Gastrocnemius medialis (tissue), 4 donors: ENCODE measurements around the gene ADCY1. TPM values are rescaled to one million over a fixed set of nuclear protein-coding genes. Genes with fewer than 3 reads are reported as not detected.

Source experiments
- ATAC-seq, 2 donors: fragments of 150-250 bp; one replicate each; pipeline ENCODE4 v1.9.1; 2016
- DNase-seq, 2 donors: peaks; one replicate each; pipeline ENCODE4 v3.0.0-alpha.2; 2019
- H3K27ac ChIP-seq, 4 donors: fragments of 200-600 bp; sonication (generic); 1 replicate in 1 of 4; 2 replicates in 3 of 4; pipeline ENCODE4 v1.5.1; 2016 to 2018; ENCODE audit warnings: mild to moderate bottlenecking in 2 of 4, moderate library complexity in 1 of 4
- H3K27me3 ChIP-seq, 3 donors: fragments of 200-600 bp; sonication (generic) in 2 of 3; 1 replicate in 1 of 3; 2 replicates in 2 of 3; pipeline versions ENCODE4 v1.5.1 to v1.6.0; 2016 to 2019; ENCODE audit warnings: mild to moderate bottlenecking in 1 of 3, moderate library complexity in 1 of 3
- H3K36me3 ChIP-seq, 2 donors: fragments of 200-600 bp; sonication (generic) in 1 of 2; one replicate each; pipeline ENCODE4 v1.5.1; 2017 to 2018
- H3K4me1 ChIP-seq, 2 donors: fragments of 200-600 bp; sonication (generic) in 1 of 2; one replicate each; pipeline ENCODE4 v1.5.1; 2016 to 2017; ENCODE audit warnings: mild to moderate bottlenecking in 2 of 2
- H3K4me3 ChIP-seq, 4 donors: fragments of 200-600 bp; sonication (generic) in 3 of 4; 1 replicate in 1 of 4; 2 replicates in 3 of 4; pipeline ENCODE4 v1.5.1; 2016 to 2019; ENCODE audit warnings: mild to moderate bottlenecking in 2 of 4
- H3K9me3 ChIP-seq, 3 donors: fragments of 200-600 bp; sonication (generic) in 2 of 3; 1 replicate in 1 of 3; 2 replicates in 2 of 3; pipeline ENCODE4 v1.5.1; 2016 to 2019
- POLR2A ChIP-seq, 2 donors: fragments of 450-650 bp; IDR thresholded peaks; one replicate each; pipeline ENCODE4 v1.6.1; 2017; ENCODE audit warnings: antibody characterized with exemption in 2 of 2, mild to moderate bottlenecking in 2 of 2, moderate library complexity in 2 of 2
- in situ Hi-C, 4 donors: fragments of 200-750 bp; cut with MboI; loops; one replicate each; pipeline versions ENCODE4 v1.15.0 to v1.8.0; 2017; ENCODE audit warnings: low sequenced_read_pairs in 4 of 4
- intact Hi-C: fragments of 100-400 bp; cut with DNase I; formaldehyde crosslinking; loops from one replicate; pipeline ENCODE4 v1.15.1; 2023; ENCODE audit warnings: low total_unique reads
- total RNA-seq, 4 donors: library from RNA; depleted of rRNA; stranded (reverse); fragments of >200 nt; gene quantifications; one replicate each; pipeline versions ENCODE4 v1.1.0 to v1.2.3, GENCODE V29; 2016
- TF ChIP-seq, protein P1 (sequence below), 5 experiments: fragments of 450-650 bp in 3 of 5; fragments of 200-600 bp in 2 of 5; sonication (generic) in 2 of 5; IDR thresholded peaks in 4 of 5; conservative IDR thresholded peaks in 1 of 5; 1 replicate in 4 of 5; 2 replicates in 1 of 5; pipeline ENCODE4 v1.5.1; 2016 to 2019; ENCODE audit warnings: antibody characterized with exemption in 5 of 5, mild to moderate bottlenecking in 3 of 5, moderate library complexity in 3 of 5

ADCY1 gene
- total RNA-seq, 4 donors from 2014 or later: 0.42 to 3.5 (median 1.4) TPM

DNA sequence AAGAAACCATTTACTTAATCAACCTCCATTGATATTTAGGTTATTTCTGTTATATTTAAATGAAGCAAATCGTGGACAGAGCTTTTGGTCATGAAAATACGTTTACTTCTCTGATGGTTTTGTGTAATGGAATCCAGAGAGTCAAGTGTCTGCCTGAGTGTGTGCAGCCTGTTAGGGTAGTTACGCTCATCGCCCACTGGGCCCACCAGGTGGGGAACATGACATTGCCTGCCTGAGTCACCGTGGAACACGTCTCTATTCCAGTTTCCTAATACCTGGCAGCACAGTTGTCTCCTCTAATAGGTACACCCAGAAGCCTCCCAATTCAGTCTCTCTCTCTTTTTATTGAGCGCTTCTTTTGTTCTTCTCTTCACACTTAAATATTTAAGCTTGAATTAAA lies 91.0 kb downstream of the ADCY1 start:
- no peak for DNase-seq
- no peaks in the 10 kb centered on the region for H3K9me3 ChIP-seq
- no peaks in the 10 kb centered on the region for H3K27me3 ChIP-seq
- H3K4me1 ChIP-seq: no peaks in the 10 kb centered on the region
- ATAC-seq: no peak
- H3K27ac ChIP-seq: no peak overlapping the region
- H3K36me3 ChIP-seq: no peaks in the 10 kb centered on the region
- no peak overlapping the region for H3K4me3 ChIP-seq
- intact Hi-C loops (no loop called here), in situ Hi-C loops (loop anchor here in 1 of 4 donors (25.0 kb wide), 1 partner anchor 197 kb away; the partner anchor contains the start of gene CCDC201)
- no peak for TF ChIP-seq POLR2A (IDR thresholded peaks at IDR 0.05)
- TF ChIP-seq, protein P1, sequence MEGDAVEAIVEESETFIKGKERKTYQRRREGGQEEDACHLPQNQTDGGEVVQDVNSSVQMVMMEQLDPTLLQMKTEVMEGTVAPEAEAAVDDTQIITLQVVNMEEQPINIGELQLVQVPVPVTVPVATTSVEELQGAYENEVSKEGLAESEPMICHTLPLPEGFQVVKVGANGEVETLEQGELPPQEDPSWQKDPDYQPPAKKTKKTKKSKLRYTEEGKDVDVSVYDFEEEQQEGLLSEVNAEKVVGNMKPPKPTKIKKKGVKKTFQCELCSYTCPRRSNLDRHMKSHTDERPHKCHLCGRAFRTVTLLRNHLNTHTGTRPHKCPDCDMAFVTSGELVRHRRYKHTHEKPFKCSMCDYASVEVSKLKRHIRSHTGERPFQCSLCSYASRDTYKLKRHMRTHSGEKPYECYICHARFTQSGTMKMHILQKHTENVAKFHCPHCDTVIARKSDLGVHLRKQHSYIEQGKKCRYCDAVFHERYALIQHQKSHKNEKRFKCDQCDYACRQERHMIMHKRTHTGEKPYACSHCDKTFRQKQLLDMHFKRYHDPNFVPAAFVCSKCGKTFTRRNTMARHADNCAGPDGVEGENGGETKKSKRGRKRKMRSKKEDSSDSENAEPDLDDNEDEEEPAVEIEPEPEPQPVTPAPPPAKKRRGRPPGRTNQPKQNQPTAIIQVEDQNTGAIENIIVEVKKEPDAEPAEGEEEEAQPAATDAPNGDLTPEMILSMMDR (IDR thresholded peaks at IDR 0.05 in 4 of 5, conservative IDR thresholded peaks at IDR 0.05 in 1 of 5): no peak

DNA sequence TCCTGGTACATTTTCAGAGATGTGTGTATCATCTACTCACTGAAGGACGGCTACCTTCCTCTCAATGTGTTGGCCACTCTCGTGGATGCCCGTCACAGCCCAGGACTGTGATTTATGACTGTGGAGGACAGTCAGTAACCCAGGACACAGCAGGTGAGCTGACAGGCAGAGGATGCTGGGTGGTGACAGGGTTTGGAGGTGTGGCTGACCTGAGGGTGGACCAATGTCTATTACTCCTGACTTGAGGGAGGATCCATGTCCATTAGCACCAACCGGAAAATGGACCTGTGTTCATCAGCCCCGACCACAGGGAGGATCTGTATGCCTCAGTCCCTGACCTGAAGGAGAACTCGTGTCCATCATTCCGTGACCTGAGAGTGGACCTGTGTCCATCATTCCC lies 96.1 kb downstream of the ADCY1 start:
- Histone ChIP-seq H3K9me3 (no peaks in the 10 kb centered on the region), H3K36me3 (no peaks in the 10 kb centered on the region), H3K4me3 (no peak overlapping the region), H3K27me3 (no peaks in the 10 kb centered on the region), H3K4me1 (no peaks in the 10 kb centered on the region), H3K27ac (no peak overlapping the region)
- in situ Hi-C loops: loop anchor here in 1 of 4 donors (25.0 kb wide), 1 partner anchor 192 kb away; the partner anchor contains the start of gene CCDC201
- intact Hi-C loops: no loop called here
- DNase-seq (no peak), ATAC-seq (no peak)
- TF ChIP-seq, protein P1 (IDR thresholded peaks at IDR 0.05 in 4 of 5, conservative IDR thresholded peaks at IDR 0.05 in 1 of 5): no peak
- no peak for TF ChIP-seq POLR2A (IDR thresholded peaks at IDR 0.05)

DNA sequence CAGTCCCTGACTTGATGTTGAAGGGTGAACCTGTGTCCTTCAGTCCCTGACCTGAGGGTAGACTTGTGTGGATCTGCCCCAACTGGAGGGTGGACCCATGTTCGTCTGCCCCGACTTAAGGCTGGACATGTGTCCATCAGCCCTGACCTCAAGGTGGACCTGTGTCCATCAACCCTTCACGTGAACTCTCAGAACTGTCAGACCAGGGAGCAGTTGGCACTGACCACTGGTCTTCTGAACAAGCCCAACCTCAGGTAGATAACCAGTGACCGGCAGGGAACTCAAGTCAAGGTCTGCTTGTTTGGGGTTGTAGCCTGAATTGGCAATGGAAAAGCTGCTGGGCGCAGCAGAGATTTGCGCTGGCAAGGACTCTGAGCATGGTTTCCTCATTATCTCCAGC lies 96.5 kb downstream of the ADCY1 start:
- no peak for DNase-seq
- in situ Hi-C loops (loop anchor here in 1 of 4 donors (25.0 kb wide), 1 partner anchor 192 kb away; the partner anchor contains the start of gene CCDC201), intact Hi-C loops (no loop called here)
- Histone ChIP-seq H3K4me1 (no peaks in the 10 kb centered on the region), H3K27ac (no peak overlapping the region), H3K4me3 (no peak overlapping the region), H3K36me3 (no peaks in the 10 kb centered on the region), H3K27me3 (no peaks in the 10 kb centered on the region), H3K9me3 (no peaks in the 10 kb centered on the region)
- TF ChIP-seq, protein P1 (IDR thresholded peaks at IDR 0.05 in 4 of 5, conservative IDR thresholded peaks at IDR 0.05 in 1 of 5): no peak
- TF ChIP-seq POLR2A (IDR thresholded peaks at IDR 0.05): no peak
- ATAC-seq: no peak

DNA sequence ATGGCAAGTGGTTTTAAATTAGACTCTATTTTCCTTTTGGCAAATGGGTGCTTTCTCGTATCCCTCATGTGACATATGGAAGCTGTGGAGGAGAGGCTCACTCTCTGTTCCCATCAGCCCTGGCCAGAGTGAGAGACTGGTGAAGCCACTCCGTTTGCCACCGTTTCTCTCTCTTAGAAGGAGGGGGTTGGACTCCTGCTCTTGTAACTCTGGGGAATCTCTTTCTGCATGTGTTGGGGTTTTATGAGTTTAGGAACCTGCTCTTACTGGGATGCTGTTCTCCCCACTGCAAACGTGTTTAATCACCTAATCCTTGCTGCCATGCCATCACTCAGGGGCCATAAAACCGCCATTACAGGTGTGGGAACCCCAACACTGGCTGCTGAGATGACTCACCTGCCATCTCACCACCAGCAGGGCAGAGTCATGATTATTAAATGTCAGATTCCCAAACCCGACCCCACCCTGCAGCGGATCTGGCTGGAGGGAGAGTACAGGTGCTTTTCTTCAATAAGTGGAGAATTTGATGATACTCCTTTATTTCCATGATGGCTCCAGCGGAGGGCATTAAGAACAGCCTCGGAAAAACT lies 103.2 kb downstream of the ADCY1 start:
- intact Hi-C loops: no loop called here
- in situ Hi-C loops: no loop called here

More for the DNA sequence above, 103.2 kb downstream of the ADCY1 start:
- no peak for TF ChIP-seq POLR2A (IDR thresholded peaks at IDR 0.05)
- TF ChIP-seq, protein P1 (IDR thresholded peaks at IDR 0.05 in 4 of 5, conservative IDR thresholded peaks at IDR 0.05 in 1 of 5): no peak
- no peak for DNase-seq
- no peaks in the 10 kb centered on the region for H3K9me3 ChIP-seq
- ATAC-seq: no peak
- H3K4me1 ChIP-seq: no peaks in the 10 kb centered on the region
- no peaks in the 10 kb centered on the region for H3K27me3 ChIP-seq
- no peaks in the 10 kb centered on the region for H3K36me3 ChIP-seq
- H3K27ac ChIP-seq: no peak overlapping the region
- no peak overlapping the region for H3K4me3 ChIP-seq
